HG02884 (cell line): ENCODE measurements around the gene BAD.

Experiments
- ATAC-seq: cut with Tn5 transposase; IDR thresholded peaks from one replicate; pipeline ENCODE4 v1.9.1; 2021; ENCODE audit warnings: mild to moderate bottlenecking, moderate library complexity; ENCODE audit not compliant: unreplicated experiment

The BAD gene

GRCh38 chr11:64246871-64247728 is 37.4 kb downstream of the BAD start, which contains the start of gene PPP1R14B:
Gene PPP1R14B (minus strand): TSS chr11:64246943. CDS start chr11:64246673, 270 bp downstream.
- ATAC-seq, result peak; percentile 45

DNA sequence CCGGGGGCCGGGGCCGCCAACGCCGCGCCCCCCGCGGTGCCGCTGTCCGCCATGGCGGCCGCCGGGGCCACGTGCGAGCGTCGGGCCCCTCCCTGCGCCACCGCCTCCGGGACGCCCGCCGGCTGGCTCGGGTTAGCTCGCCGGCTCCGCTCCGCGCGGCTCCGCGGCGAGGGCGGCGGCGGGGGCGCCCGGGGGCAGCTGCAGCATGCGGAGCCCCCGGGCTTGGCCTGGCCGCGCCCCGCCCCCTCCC is 37.9 kb downstream of the BAD start:
- ATAC-seq, result peak; percentile 12

- no peak for ATAC-seq
Measured at GRCh38 chr11:64245797-64246620, 38.5 kb downstream of the BAD start.

DNA sequence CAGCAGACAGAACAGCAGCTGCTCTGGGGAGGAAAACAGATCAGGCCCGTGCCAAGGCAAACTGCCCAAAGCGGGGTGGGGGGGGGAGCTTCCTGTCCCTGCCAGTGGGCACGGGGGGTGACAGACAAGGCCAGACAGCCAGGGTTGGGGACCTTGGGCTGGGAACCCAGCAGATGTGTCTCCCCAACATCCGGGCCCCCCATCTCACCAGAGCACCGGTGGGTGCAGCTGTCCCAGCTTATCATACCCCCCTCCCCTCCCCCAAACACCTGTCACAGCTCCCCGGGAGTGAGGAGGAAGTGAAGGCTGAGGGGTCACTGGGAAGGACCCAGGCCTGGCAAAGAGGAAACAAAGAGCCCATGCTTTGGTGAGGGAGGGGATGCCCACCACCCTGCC is 39.1 kb downstream of the BAD start:
- no peak for ATAC-seq

DNA sequence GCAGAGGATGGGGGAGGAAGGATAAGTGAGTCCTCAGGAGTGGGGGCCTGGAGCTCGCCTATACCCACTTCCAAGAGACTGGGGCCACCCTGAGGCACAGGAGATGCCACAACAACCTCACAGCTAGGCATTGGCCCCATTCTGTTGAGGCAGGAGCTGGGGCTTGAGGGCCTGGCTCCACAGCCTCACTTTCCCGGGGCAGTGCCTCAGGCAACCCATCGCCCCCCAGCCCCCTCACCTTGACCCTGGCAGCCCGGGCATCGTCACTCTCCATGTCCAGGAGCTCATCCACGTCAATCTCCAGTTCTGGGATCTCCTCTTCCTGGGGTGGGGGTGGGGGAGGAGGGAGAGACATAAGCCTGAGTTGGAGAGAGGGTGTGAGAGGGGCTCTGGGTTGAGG is 39.5 kb downstream of the BAD start:
- ATAC-seq, result no peak

DNA sequence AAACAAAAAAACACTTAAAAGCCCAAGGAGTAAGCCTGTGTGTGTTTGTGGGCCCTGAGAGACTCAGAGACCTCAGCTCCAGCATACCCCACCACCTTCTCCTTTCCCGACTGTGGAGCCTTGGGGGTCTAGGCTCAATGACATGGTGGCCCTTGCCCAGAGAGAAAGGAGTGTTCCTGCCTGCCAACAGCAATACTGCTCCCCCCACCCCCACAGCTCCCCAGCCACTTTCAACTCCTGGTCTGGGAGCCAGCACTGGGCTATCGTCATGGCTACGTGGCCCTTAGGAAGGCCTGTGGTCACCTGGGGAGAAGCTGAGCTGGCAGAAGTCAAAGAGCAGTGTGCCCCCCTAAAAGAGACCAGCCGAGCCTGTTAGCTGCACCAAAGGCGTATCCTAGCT is 40.4 kb downstream of the BAD start:
- ATAC-seq, result no peak

DNA sequence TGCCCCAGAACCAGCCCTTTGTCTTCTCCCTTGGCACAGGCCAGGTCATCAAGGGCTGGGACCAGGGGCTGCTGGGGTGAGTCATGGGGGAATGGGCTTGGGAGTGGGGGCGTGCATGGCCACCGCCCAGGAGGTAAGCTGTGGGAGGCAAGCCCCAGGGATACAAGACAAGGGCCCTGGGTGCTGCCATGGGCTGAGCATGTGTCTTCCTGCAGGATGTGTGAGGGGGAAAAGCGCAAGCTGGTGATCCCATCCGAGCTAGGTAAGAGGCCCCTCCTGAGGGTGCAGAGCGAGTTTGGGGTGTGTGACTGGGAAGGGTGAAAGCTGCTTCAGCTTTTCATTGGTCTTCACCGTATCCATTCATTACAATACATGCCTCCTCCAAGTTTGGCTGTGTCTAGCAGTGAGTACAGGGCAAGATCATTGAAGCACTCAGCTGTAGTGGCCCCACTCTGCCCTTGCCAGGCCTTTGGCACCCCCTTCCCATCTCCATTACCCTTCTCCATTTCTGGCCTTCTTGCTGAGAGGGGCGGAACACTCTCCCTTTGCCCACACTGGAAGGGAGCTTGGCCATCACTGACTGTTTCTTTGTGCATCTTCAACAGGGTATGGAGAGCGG is 41.1 kb downstream of the BAD start:
- no peak for ATAC-seq

GRCh38 chr11:64241491-64242374 is 42.7 kb downstream of the BAD start:
- ATAC-seq, result peak; percentile 48

DNA sequence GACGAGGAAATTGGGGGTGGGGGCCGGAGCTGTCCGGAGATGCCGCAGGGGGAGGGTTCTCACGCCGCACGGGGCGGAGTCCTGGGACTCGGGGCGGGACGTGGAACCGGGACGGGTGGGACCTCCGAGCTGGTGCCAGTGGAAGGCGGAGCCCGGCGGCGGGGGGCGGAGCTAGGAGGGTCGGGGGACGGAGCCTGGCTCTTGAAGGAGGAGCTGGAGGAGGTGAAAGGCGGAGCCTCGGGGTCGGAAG is 43.3 kb downstream of the BAD start:
- ATAC-seq, result peak; percentile 56

- peak; percentile 52 for ATAC-seq
Measured at GRCh38 chr11:64240435-64241240, 43.8 kb downstream of the BAD start, which contains the start of gene FKBP2. Gene FKBP2 (plus strand): TSS chr11:64241095. CDS start chr11:64242388, 1,293 bp downstream.

GRCh38 chr11:64239662-64240434 is 44.6 kb downstream of the BAD start:
- peak; percentile 8 for ATAC-seq

GRCh38 chr11:64238999-64239398 is 45.5 kb downstream of the BAD start:
- no peak for ATAC-seq

GRCh38 chr11:64238076-64238475 is 46.4 kb downstream of the BAD start:
- ATAC-seq, result no peak

DNA sequence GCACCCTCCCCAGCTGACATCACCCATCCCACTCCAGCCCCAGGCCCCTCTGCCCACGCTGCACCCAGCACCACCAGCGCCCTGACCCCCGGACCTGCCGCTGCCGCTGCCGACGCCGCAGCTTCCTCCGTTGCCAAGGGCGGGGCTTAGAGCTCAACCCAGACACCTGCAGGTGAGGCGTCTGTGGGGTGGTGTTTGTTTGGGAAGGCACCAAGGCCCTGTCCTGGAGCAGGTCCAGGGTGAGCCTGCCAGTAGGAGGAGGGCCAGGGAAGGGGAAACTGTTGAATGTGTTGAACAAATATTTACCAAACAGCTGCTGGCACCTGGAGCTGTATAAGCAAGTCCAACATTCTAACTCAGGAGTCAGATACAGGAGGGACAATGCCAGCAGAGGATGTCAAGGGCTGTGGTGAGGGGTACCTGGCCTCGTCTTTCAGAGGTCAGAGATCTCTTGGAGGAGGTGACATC is 46.9 kb downstream of the BAD start:
- no peak for ATAC-seq

- no peak for ATAC-seq
Measured at GRCh38 chr11:64235437-64236161, 48.9 kb downstream of the BAD start.

DNA sequence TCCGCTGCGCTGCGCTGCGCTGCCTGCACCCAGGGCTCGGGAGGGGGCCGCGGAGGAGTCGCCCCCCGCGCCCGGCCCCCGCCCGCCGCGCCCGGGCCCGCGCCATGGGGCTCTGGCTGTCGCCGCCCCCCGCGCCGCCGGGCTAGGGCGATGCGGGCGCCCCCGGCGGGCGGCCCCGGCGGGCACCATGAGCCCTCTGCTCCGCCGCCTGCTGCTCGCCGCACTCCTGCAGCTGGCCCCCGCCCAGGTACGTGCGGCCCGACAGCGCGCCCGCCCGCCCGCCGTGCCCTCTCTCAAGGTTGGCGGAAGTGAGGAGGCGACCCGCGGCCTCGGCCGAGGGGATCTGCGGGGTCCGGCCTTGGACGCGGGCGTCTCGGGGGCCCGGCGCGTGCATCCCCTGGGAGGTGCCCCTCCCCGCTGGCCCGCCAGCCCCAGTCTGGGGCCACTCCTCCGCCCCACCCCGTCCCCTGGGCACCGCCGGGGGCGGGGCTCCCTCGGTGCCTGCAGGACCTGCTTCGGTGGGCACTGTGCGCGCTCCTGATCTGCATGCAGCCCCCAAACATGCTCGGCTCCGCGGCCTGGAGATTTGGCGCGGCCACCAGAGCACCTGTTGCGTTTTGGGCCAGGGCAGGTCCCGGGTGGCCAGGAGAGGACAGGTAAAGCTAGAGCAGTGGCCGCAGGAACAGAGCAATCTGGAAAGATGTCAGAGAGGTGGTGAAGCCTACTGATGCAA is 49.7 kb downstream of the BAD start:
- no peak for ATAC-seq

- ATAC-seq, result peak; percentile 41
Measured at GRCh38 chr11:64233913-64234586, 50.4 kb downstream of the BAD start, which contains the start of gene VEGFB. Gene VEGFB (plus strand): TSS chr11:64234584. CDS start chr11:64234834, 250 bp downstream.
